OCI-LY1 (cell line): ENCODE results near the gene PRCP.

Experiments used
- CTCF ChIP-seq: fragments of 200-600 bp; sonication (generic), shearing (Covaris generic); IDR thresholded peaks from 2 replicates; pipeline ENCODE4 v1.5.1; 2017; ENCODE audit warnings: mild to moderate bottlenecking, antibody characterized with exemption, low read length, moderate library complexity, mixed read lengths
- EZH2 ChIP-seq: fragments of 200-600 bp; sonication (generic), shearing (Covaris generic); IDR thresholded peaks from 2 replicates; pipeline ENCODE4 v1.8.0; 2017; ENCODE audit warnings: borderline replicate concordance, mixed run types, mild to moderate bottlenecking, antibody characterized with exemption, low read length, moderate library complexity, mixed read lengths

- TF ChIP-seq CTCF = no peak
- no peak for TF ChIP-seq EZH2
Measured at GRCh38 chr11:82826526-82826925, 73.7 kb downstream of the PRCP start.
